H9 (cell line): ENCODE measurements around the gene GABRB1. TPM values are rescaled to one million over a fixed set of nuclear protein-coding genes. Genes with fewer than 3 reads are reported as not detected.

Experiments
- DNase-seq: peaks from one replicate; pipeline ENCODE4 v3.0.0-alpha.2; 2017
- H2AFZ ChIP-seq: one replicate; pipeline ENCODE4 v1.6.1; 2013; ENCODE audit warnings: mild to moderate bottlenecking, low read length, control low read depth, moderate library complexity
- H2AK5ac ChIP-seq: 2 replicates; pipeline ENCODE4 v1.6.1; 2013; ENCODE audit warnings: low read length, control low read depth, mixed read lengths; ENCODE audit not compliant: insufficient read length
- H2BK120ac ChIP-seq: one replicate; pipeline ENCODE4 v1.6.1; 2013; ENCODE audit warnings: low read depth, mild to moderate bottlenecking, low read length, control low read depth, inconsistent platforms; ENCODE audit not compliant: poor library complexity, severe bottlenecking
- H2BK12ac ChIP-seq: 2 replicates; pipeline ENCODE4 v1.6.1; 2013; ENCODE audit warnings: low read length, control low read depth, mixed read lengths, low read depth; ENCODE audit not compliant: insufficient read length
- H2BK15ac ChIP-seq: 2 replicates; pipeline ENCODE4 v1.6.1; 2013; ENCODE audit warnings: low read depth, low read length, control low read depth
- H2BK20ac ChIP-seq: one replicate; pipeline ENCODE4 v1.6.1; 2013; ENCODE audit warnings: low read depth, mild to moderate bottlenecking, low read length, control low read depth, inconsistent platforms; ENCODE audit not compliant: poor library complexity, severe bottlenecking
- H2BK5ac ChIP-seq: 2 replicates; pipeline ENCODE4 v1.6.1; 2013; ENCODE audit warnings: low read length, control low read depth, mixed read lengths; ENCODE audit not compliant: insufficient read length
- H3K14ac ChIP-seq: 2 replicates; pipeline ENCODE4 v1.6.1; 2013; ENCODE audit warnings: low read length, control low read depth; ENCODE audit not compliant: insufficient read depth
- H3K18ac ChIP-seq: 2 replicates; pipeline ENCODE4 v1.6.1; 2013; ENCODE audit warnings: low read depth, mild to moderate bottlenecking, mixed read lengths, low read length, control low read depth; ENCODE audit not compliant: insufficient read length
- H3K23ac ChIP-seq: 2 replicates; pipeline ENCODE4 v1.6.1; 2013; ENCODE audit warnings: low read length, control low read depth, mixed read lengths, low read depth; ENCODE audit not compliant: insufficient read length
- H3K23me2 ChIP-seq: 2 replicates; pipeline ENCODE4 v1.6.1; 2013; ENCODE audit warnings: low read depth, mild to moderate bottlenecking, mixed read lengths, low read length, control low read depth; ENCODE audit not compliant: insufficient read length, poor library complexity, severe bottlenecking
- H3K27ac ChIP-seq: 2 replicates; pipeline ENCODE4 v1.5.1; 2013; ENCODE audit warnings: low read length, control low read depth, mixed read lengths, low read depth; ENCODE audit not compliant: insufficient read length
- H3K27me3 ChIP-seq: 2 replicates; pipeline ENCODE4 v1.6.1; 2013; ENCODE audit warnings: low read length, control low read depth, inconsistent platforms; ENCODE audit not compliant: insufficient read depth
- H3K4ac ChIP-seq: 2 replicates; pipeline ENCODE4 v1.6.1; 2013; ENCODE audit warnings: low read depth, mild to moderate bottlenecking, control low read depth, inconsistent platforms, low read length, moderate library complexity
- H3K4me1 ChIP-seq: 2 replicates; pipeline ENCODE4 v1.6.1; 2013; ENCODE audit warnings: low read length, control low read depth, inconsistent platforms; ENCODE audit not compliant: insufficient read depth
- H3K4me2 ChIP-seq: 2 replicates; pipeline ENCODE4 v1.6.1; 2013; ENCODE audit warnings: low read length, control low read depth, mixed read lengths; ENCODE audit not compliant: insufficient read length, insufficient read depth
- H3K56ac ChIP-seq: 2 replicates; pipeline ENCODE4 v1.6.1; 2013; ENCODE audit warnings: low read depth, mild to moderate bottlenecking, mixed read lengths, low read length, control low read depth; ENCODE audit not compliant: insufficient read length
- H3K79me1 ChIP-seq: 2 replicates; pipeline ENCODE4 v1.6.1; 2013; ENCODE audit warnings: low read depth, mild to moderate bottlenecking, moderate library complexity, low read length, control low read depth, inconsistent platforms; ENCODE audit not compliant: insufficient read depth, poor library complexity, severe bottlenecking
- H3K79me2 ChIP-seq: 2 replicates; pipeline ENCODE4 v1.6.1; 2013; ENCODE audit warnings: low read length, control low read depth, inconsistent platforms; ENCODE audit not compliant: insufficient read depth
- H3K9ac ChIP-seq: 2 replicates; pipeline ENCODE4 v1.6.1; 2013; ENCODE audit warnings: low read length, control low read depth, mixed read lengths; ENCODE audit not compliant: insufficient read length; ENCODE audit errors: extremely low read depth
- H3K9me3 ChIP-seq: one replicate; pipeline ENCODE4 v1.6.1; 2013; ENCODE audit warnings: low read depth, low read length, inconsistent platforms; ENCODE audit not compliant: control insufficient read depth
- H3T11ph ChIP-seq: one replicate; pipeline ENCODE4 v1.6.1; 2013; ENCODE audit warnings: mild to moderate bottlenecking, low read length, control low read depth, inconsistent platforms
- H4K20me1 ChIP-seq: one replicate; pipeline ENCODE4 v1.6.1; 2013; ENCODE audit not compliant: control insufficient read depth, insufficient read length, insufficient read depth
- H4K5ac ChIP-seq: 2 replicates; pipeline ENCODE4 v1.6.1; 2013; ENCODE audit warnings: low read depth, mild to moderate bottlenecking, mixed read lengths, low read length, control low read depth; ENCODE audit not compliant: insufficient read length
- H4K8ac ChIP-seq: replicated peaks from 2 replicates; pipeline ENCODE4 v1.6.1; 2013; ENCODE audit warnings: low read length, control low read depth, mixed read lengths, low read depth; ENCODE audit not compliant: insufficient read length
- H4K91ac ChIP-seq: 2 replicates; pipeline ENCODE4 v1.6.1; 2013; ENCODE audit warnings: low read depth, mild to moderate bottlenecking, moderate library complexity, mixed read lengths, low read length, control low read depth; ENCODE audit not compliant: insufficient read length
- H3K27ac Mint-ChIP-seq, 3 experiments: 2 replicates in 2 of 3; 3 replicates in 1 of 3; pipeline ENCODE4 v1.8.0; 2020 to 2021; ENCODE audit warnings: mixed read lengths in 3 of 3, mild to moderate bottlenecking in 1 of 3, moderate library complexity in 1 of 3
- H3K27me3 Mint-ChIP-seq: 2 replicates; pipeline ENCODE4 v1.8.0; 2021; ENCODE audit warnings: low read depth, mild to moderate bottlenecking, moderate library complexity, mixed read lengths
- H3K36me3 Mint-ChIP-seq, 3 experiments: 2 replicates in 2 of 3; 3 replicates in 1 of 3; pipeline ENCODE4 v1.8.0; 2020 to 2021; ENCODE audit warnings: low read depth in 3 of 3, mixed read lengths in 3 of 3; ENCODE audit not compliant: insufficient read depth in 1 of 3
- H3K4me1 Mint-ChIP-seq, 2 experiments: 2 replicates each; pipeline ENCODE4 v1.8.0; 2020; ENCODE audit warnings: mixed read lengths in 2 of 2
- H3K4me3 Mint-ChIP-seq, 2 experiments: 2 replicates in 1 of 2; 3 replicates in 1 of 2; pipeline ENCODE4 v1.8.0; 2020 to 2021; ENCODE audit warnings: mild to moderate bottlenecking in 2 of 2, mixed read lengths in 2 of 2, moderate library complexity in 1 of 2
- H3K9me3 Mint-ChIP-seq, 2 experiments: 2 replicates in 1 of 2; 3 replicates in 1 of 2; pipeline ENCODE4 v1.8.0; 2020; ENCODE audit warnings: mild to moderate bottlenecking in 2 of 2, mixed read lengths in 2 of 2, moderate library complexity in 1 of 2
- CTCF ChIP-seq: fragments of 200-600 bp; sonication (generic); conservative IDR thresholded peaks from 3 replicates; pipeline ENCODE4 v1.8.0; 2021; ENCODE audit warnings: antibody characterized with exemption, mild to moderate bottlenecking
- WGBS: extraction: QIAGEN DNeasy Blood & Tissue Kit; methylation state at CpG from one replicate; pipeline ENCODE4 v1.1.7; 2013; ENCODE audit warnings: missing lambda C conversion rate, low lambda C conversion rate, mixed read lengths; ENCODE audit not compliant: insufficient read length; ENCODE audit errors: extremely low coverage; 5-methylcytosine and 5-hydroxymethylcytosine counted together
- total RNA-seq: library from RNA; stranded (reverse); gene quantifications from 2 replicates; pipeline ENCODE4 v1.2.1, GENCODE V29; 2021

GABRB1 gene
- total RNA-seq, 1 experiment from 2014 or later, result 0.39 TPM

DNA sequence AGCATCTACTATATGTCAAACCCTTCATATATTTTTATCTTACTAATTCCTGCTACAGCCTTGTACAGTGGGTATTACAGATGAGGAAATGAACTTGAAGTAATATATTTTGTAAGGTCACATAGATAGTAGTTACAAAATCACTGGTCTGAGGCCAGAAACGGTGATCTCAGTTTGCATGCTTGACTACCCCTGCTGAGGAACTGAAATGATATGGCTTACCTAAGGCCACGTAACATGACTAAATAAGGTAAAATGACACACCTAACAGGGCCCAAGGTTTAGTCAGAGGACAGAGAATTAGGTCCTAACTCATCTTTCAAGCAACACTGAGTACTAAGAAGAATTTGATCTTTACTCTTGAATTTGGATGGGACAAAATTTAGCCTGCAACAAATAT is 433.6 kb downstream of the GABRB1 start:
- H3K4me2 ChIP-seq, result no peak overlapping the region
- Mint-ChIP-seq H3K9me3 (no peaks in the 10 kb centered on the region), H3K27me3 (no peaks in the 10 kb centered on the region), H3K36me3 (no peaks in the 10 kb centered on the region), H3K27ac (no peak overlapping the region), H3K4me3 (no peak overlapping the region), H3K4me1 (peaks cover 16% of the 10 kb centered on the region in 2 experiments)
- H3K18ac ChIP-seq, result no peak overlapping the region
- no peaks in the 10 kb centered on the region for H3K9me3 ChIP-seq
- no peak overlapping the region for H3K4ac ChIP-seq
- no peak for DNase-seq
- no peak overlapping the region for H4K5ac ChIP-seq
- no peak overlapping the region for H3K9ac ChIP-seq
- H4K20me1 ChIP-seq, result no peaks in the 10 kb centered on the region
- no peaks in the 10 kb centered on the region for H3K79me1 ChIP-seq
- H2BK5ac ChIP-seq, result no peak overlapping the region
- H3K4me1 ChIP-seq, result no peaks in the 10 kb centered on the region
- no peak overlapping the region for H2BK15ac ChIP-seq
- H4K8ac ChIP-seq, result no peak overlapping the region
- H3K23me2 ChIP-seq, result no peaks in the 10 kb centered on the region
- no peak overlapping the region for H2BK12ac ChIP-seq
- H3T11ph ChIP-seq, result no peak overlapping the region
- no peak overlapping the region for H2AK5ac ChIP-seq
- no peak overlapping the region for H4K91ac ChIP-seq
- H3K79me2 ChIP-seq, result no peaks in the 10 kb centered on the region
- no peak overlapping the region for H3K23ac ChIP-seq
- no peak overlapping the region for H2BK120ac ChIP-seq
- no peak overlapping the region for H2AFZ ChIP-seq
- no peak overlapping the region for H2BK20ac ChIP-seq
- H3K27me3 ChIP-seq, result no peaks in the 10 kb centered on the region
- no peak overlapping the region for H3K27ac ChIP-seq
- no peak overlapping the region for H3K56ac ChIP-seq
- WGBS, result no CpG with 5 or more reads among the region's 2 CpGs
- H3K14ac ChIP-seq, result no peak overlapping the region
- no peak for TF ChIP-seq CTCF
